Activated CD8-positive, alpha-beta T cell treated with anti-CD3 and anti-CD28 coated beads, Interleukin-2, amount 10 ng/mL, durations not matched to agents 7 days and 5 days (primary cell): ENCODE data around the gene POU2F3. TPM values are rescaled to one million over a fixed set of nuclear protein-coding genes. Genes with fewer than 3 reads are reported as not detected.
A peak's percentile ranks its signal among the peaks of the same experiment; 100 is the strongest.

ENCODE experiments used
- ATAC-seq: fragments of 150-1000 bp; cut with Tn5 transposase; one replicate; pipeline ENCODE4 v1.10.0; 2021; ENCODE audit warnings: moderate library complexity
- CTCF ChIA-PET: fragments of 350-600 bp; sonication (Branson Sonifier 250); formaldehyde crosslinking; loops from one replicate; lab custom pipeline; 2021; ENCODE audit warnings: antibody characterized with exemption; lab: Charles Lee
- POLR2A ChIA-PET: fragments of 350-600 bp; sonication (Branson Sonifier 250); formaldehyde crosslinking; loops from one replicate; lab custom pipeline; 2021; ENCODE audit warnings: antibody characterized with exemption; lab: Charles Lee
- DNase-seq: peaks from one replicate; pipeline ENCODE4 v3.0.0-alpha.2; 2020
- H3K27ac Mint-ChIP-seq: one replicate; pipeline ENCODE4 v1.8.0; 2021; ENCODE audit warnings: mild to moderate bottlenecking, mixed read lengths
- H3K27me3 Mint-ChIP-seq: one replicate; pipeline ENCODE4 v1.8.0; 2021; ENCODE audit warnings: low read depth, mixed read lengths
- H3K36me3 Mint-ChIP-seq: one replicate; pipeline ENCODE4 v1.8.0; 2021; ENCODE audit warnings: low read depth, mixed read lengths
- H3K4me1 Mint-ChIP-seq: one replicate; pipeline ENCODE4 v1.8.0; 2021; ENCODE audit warnings: low read depth, mixed read lengths
- H3K4me3 Mint-ChIP-seq: one replicate; pipeline ENCODE4 v1.8.0; 2021; ENCODE audit warnings: mild to moderate bottlenecking, mixed read lengths
- H3K9me3 Mint-ChIP-seq: one replicate; pipeline ENCODE4 v1.8.0; 2022; ENCODE audit warnings: mixed read lengths; ENCODE audit not compliant: insufficient read depth
- total RNA-seq, 2 experiments: library from RNA; stranded (reverse); gene quantifications; one replicate each; pipeline ENCODE4 v1.2.3, GENCODE V29; 2021

The POU2F3 gene
- total RNA-seq, 2 experiments from 2014 or later = not detected

DNA sequence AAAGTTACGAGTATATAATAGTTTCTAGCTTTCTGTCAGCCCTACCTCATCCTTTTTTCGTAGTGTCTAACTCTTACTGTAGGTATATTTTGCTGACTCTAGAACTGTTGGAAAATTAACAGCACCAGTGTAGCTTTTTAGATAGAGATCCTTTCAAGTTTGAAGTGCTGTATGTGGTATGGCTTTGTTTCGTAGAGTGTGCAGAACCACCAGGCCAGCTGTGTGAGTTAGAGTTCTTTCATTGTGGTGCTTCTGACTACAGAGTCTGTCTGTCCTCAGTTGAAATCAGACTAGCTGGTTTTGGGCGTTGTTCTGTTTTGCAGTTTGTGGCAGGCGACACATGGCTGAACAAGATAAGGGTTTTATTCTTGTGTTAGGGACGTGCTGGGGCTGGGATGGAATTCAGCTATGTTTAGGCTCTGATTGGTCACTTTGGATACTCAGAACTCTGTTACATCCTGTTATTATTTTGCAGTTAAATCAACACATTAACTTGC lies 99.5 kb downstream of the POU2F3 start:
- Mint-ChIP-seq H3K36me3 (peaks cover 6% of the 10 kb centered on the region), H3K27ac (no peak overlapping the region), H3K9me3 (peaks cover 6% of the 10 kb centered on the region), H3K4me1 (peaks cover 44% of the 10 kb centered on the region), H3K4me3 (no peak overlapping the region), H3K27me3 (peaks cover 50% of the 10 kb centered on the region)
- CTCF ChIA-PET = interaction anchor here (0.9 to 2.2 kb wide), 3 partner anchors 10 to 172 kb away, joined by 3 to 11 read pairs (median 5); partner anchors contain the start of gene GRIK4
- ATAC-seq (no peak), DNase-seq (peak; percentile 26)
- POLR2A ChIA-PET = no interaction called here

DNA sequence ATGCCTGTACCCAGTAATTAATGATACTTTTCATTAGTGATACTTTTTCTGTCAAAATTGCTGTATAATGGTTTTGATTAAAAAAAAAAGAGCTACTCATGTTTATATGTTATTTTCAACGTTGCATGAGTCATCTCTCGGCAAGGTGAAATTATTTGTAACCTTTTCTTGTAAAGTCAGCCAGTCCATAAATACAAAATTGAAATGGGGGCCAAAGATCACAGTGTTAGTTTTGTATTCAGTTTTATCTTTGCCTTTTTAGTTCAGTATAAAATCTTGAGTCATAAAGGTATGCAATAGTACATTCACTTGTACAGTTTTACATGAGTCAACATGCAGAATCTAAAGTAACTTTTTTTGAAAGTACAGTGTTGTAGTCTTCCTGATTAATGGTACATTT lies 100.6 kb downstream of the POU2F3 start:
- peaks cover 6% of the 10 kb centered on the region for H3K9me3 Mint-ChIP-seq
- H3K36me3 Mint-ChIP-seq = peaks cover 6% of the 10 kb centered on the region
- peaks cover 49% of the 10 kb centered on the region for H3K4me1 Mint-ChIP-seq
- DNase-seq (no peak), ATAC-seq (no peak)
- ChIA-PET POLR2A (no interaction called here), CTCF (interaction anchor here (0.7 to 2.2 kb wide), 4 partner anchors 9 to 98 kb away, joined by 3 to 11 read pairs (median 4); no protein-coding TSS in a partner anchor)
- H3K27me3 Mint-ChIP-seq = peaks cover 54% of the 10 kb centered on the region
- no peak overlapping the region for H3K27ac Mint-ChIP-seq
- no peak overlapping the region for H3K4me3 Mint-ChIP-seq

- ChIA-PET POLR2A (no interaction called here), CTCF (interaction anchor here (1.0 kb wide), 1 partner anchor 169 kb away, joined by 3 read pairs; the partner anchor contains the start of gene GRIK4)
- ATAC-seq (no peak), DNase-seq (no peak)
- Mint-ChIP-seq H3K9me3 (peaks cover 6% of the 10 kb centered on the region), H3K4me3 (no peak overlapping the region), H3K27me3 (peaks cover 59% of the 10 kb centered on the region), H3K36me3 (peaks cover 4% of the 10 kb centered on the region), H3K27ac (no peak overlapping the region), H3K4me1 (peaks cover 47% of the 10 kb centered on the region)
Measured at GRCh38 chr11:120342226-120342625, 102.3 kb downstream of the POU2F3 start.

DNA sequence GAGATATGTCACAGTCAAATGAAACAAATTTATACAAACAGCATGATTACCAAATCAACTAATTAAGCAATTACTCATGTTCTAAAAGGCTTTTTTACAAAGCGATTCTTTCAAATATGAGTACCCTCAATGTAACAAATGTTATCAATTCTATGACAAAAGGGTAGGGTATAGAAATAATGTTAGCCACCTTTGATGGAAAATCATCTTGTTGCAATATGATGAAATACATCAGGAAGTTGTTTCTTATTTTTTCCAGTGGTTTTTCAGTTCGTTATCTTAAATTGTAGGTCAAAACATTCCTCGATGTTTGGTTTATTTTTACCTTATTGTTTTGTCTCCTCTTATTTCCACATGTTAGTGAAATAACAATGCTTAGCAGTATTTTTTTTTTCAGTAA lies 102.7 kb downstream of the POU2F3 start:
- Mint-ChIP-seq H3K9me3 (peaks cover 6% of the 10 kb centered on the region), H3K36me3 (peaks cover 4% of the 10 kb centered on the region), H3K27ac (no peak overlapping the region), H3K27me3 (peaks cover 60% of the 10 kb centered on the region), H3K4me1 (peaks cover 44% of the 10 kb centered on the region), H3K4me3 (no peak overlapping the region)
- ChIA-PET POLR2A (no interaction called here), CTCF (interaction anchor here (1.0 kb wide), 1 partner anchor 169 kb away, joined by 3 read pairs; the partner anchor contains the start of gene GRIK4)
- DNase-seq = no peak
- no peak for ATAC-seq

DNA sequence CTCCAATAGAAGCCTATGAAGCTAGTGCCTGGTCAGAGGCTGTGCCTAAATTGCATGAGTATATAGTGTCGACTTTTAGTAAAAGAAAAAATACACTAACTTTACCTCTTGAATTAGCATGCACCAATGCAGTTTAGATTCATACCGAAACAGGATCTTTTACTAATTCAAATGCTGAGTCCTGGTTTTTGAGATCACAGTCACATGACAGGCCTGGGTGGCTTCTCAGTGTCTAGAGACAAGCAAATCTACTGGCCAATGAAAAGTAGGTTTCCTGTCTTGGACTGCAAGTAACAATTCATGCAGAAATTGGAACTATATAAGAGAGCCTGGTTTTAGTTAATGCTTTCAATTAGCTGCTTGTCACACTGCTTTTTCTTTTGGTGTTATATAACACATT lies 103.5 kb downstream of the POU2F3 start:
- DNase-seq (no peak), ATAC-seq (no peak)
- Mint-ChIP-seq H3K4me3 (peak overlapping the region; percentile 22), H3K36me3 (peaks cover 4% of the 10 kb centered on the region), H3K9me3 (peaks cover 6% of the 10 kb centered on the region), H3K4me1 (peaks cover 39% of the 10 kb centered on the region), H3K27me3 (peaks cover 56% of the 10 kb centered on the region), H3K27ac (no peak overlapping the region)
- CTCF ChIA-PET = no interaction called here
- POLR2A ChIA-PET = no interaction called here

DNA sequence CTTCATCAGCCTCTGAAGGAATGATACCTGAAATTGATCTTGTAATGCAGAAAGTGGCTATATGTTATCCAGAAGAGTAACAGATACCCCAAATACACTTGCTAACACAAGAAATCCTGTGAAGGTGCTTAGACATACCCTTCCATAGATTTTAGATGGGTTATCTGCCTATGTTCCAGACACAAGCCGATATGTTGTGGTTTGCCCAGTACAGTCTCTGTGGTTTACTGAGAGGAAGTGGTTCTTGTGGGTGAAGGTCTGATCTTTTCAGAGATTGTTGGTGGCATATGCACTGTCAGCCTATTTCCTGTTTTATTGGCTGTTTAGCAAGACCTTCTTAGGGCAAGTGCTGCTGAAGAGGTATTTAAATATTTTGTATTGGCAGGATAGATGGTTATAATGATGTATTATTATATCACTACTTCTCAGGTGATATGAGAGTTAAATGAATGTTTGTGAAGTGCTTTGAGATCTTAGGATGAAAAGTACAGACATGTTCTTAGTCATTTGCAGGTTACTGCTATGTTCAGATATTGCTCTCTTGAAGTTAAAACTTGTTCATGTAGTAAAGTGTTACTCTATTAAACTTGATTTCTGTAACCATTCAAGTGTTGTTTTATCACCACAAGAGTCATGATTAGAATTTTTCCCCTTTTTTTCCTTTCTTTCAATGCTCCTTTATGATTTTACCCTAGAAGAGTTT lies 104.5 kb downstream of the POU2F3 start:
- peak; percentile 91 for ATAC-seq
- H3K4me1 Mint-ChIP-seq = peaks cover 33% of the 10 kb centered on the region
- ChIA-PET CTCF (no interaction called here), POLR2A (no interaction called here)
- peak overlapping the region; percentile 69 for H3K27ac Mint-ChIP-seq
- DNase-seq = peak; percentile 85
- H3K36me3 Mint-ChIP-seq = peaks cover 4% of the 10 kb centered on the region
- peaks cover 54% of the 10 kb centered on the region for H3K27me3 Mint-ChIP-seq
- H3K4me3 Mint-ChIP-seq = peak overlapping the region; percentile 31
- H3K9me3 Mint-ChIP-seq = peaks cover 6% of the 10 kb centered on the region

DNA sequence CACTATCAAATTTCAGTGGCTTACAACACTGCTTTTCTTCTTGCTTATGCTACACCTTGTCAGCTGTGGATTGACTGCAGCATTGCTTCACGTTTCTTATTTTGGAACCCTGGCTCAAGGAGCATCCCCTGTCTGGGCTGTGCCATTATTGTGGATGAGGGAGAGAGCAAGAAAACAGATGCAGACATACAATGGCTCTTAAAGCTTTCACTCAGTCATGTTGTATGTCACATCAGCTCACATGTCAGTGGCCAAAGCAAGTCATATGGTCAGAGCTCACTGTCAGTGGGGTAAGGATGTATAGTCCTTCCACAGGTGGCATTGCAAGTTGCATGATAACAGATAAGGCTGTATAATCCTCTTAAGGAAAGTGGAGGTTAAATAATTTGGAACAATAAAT lies 106.3 kb downstream of the POU2F3 start:
- DNase-seq (no peak), ATAC-seq (no peak)
- Mint-ChIP-seq H3K27me3 (peaks cover 50% of the 10 kb centered on the region), H3K27ac (no peak overlapping the region), H3K4me3 (no peak overlapping the region), H3K4me1 (peaks cover 27% of the 10 kb centered on the region), H3K9me3 (peaks cover 6% of the 10 kb centered on the region), H3K36me3 (peaks cover 4% of the 10 kb centered on the region)
- ChIA-PET POLR2A (no interaction called here), CTCF (interaction anchor here (0.8 kb wide), 1 partner anchor 27 kb away, joined by 3 read pairs; no protein-coding TSS in a partner anchor)

GRCh38 chr11:120350637-120351036 lies 110.7 kb downstream of the POU2F3 start:
- Mint-ChIP-seq H3K9me3 (no peaks in the 10 kb centered on the region), H3K36me3 (no peaks in the 10 kb centered on the region), H3K27me3 (peaks cover 47% of the 10 kb centered on the region), H3K27ac (no peak overlapping the region), H3K4me1 (peaks cover 3% of the 10 kb centered on the region), H3K4me3 (no peak overlapping the region)
- ChIA-PET CTCF (interaction anchor here (1.2 kb wide), 1 partner anchor 11 kb away, joined by 3 read pairs; no protein-coding TSS in a partner anchor), POLR2A (no interaction called here)
- DNase-seq = no peak
- no peak for ATAC-seq

- peaks cover 44% of the 10 kb centered on the region for H3K27me3 Mint-ChIP-seq
- ATAC-seq (no peak), DNase-seq (no peak)
- no peak overlapping the region for H3K4me3 Mint-ChIP-seq
- POLR2A ChIA-PET = no interaction called here
- H3K27ac Mint-ChIP-seq = no peak overlapping the region
- CTCF ChIA-PET = interaction anchor here (1.0 kb wide), 1 partner anchor 49 kb away, joined by 3 read pairs; no protein-coding TSS in a partner anchor
- no peaks in the 10 kb centered on the region for H3K9me3 Mint-ChIP-seq
- no peaks in the 10 kb centered on the region for H3K36me3 Mint-ChIP-seq
- H3K4me1 Mint-ChIP-seq = no peaks in the 10 kb centered on the region
Measured at GRCh38 chr11:120352405-120352804, 112.5 kb downstream of the POU2F3 start.

DNA sequence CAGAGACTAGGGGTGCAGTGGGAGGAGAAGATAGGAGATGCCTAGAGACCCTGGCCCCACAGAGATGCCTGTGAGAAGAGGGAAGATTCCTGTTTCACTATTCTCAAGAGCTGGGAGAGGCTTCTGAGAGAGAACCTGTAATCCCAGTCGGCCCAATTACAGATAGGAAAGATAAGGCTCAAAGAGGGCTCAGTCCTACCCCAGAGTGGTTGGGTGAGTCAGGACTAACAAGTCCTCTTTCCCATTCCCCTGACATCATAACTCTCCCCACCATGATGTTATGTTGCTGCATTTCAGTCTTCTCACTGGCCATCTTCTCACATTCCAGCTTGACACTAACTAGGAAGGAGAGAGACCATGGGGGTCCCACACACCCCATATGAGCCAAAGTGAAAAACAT lies 114.1 kb downstream of the POU2F3 start:
- Mint-ChIP-seq H3K36me3 (no peaks in the 10 kb centered on the region), H3K9me3 (no peaks in the 10 kb centered on the region), H3K27ac (no peak overlapping the region), H3K4me3 (no peak overlapping the region), H3K4me1 (no peaks in the 10 kb centered on the region), H3K27me3 (peaks cover 41% of the 10 kb centered on the region)
- ATAC-seq (no peak), DNase-seq (no peak)
- CTCF ChIA-PET = no interaction called here
- POLR2A ChIA-PET = no interaction called here

- POLR2A ChIA-PET = no interaction called here
Measured at GRCh38 chr11:120354779-120355178, 114.8 kb downstream of the POU2F3 start.

GRCh38 chr11:120357620-120358019 lies 117.7 kb downstream of the POU2F3 start:
- Mint-ChIP-seq H3K9me3 (no peaks in the 10 kb centered on the region), H3K4me3 (no peak overlapping the region), H3K27me3 (peaks cover 33% of the 10 kb centered on the region), H3K36me3 (no peaks in the 10 kb centered on the region), H3K4me1 (no peaks in the 10 kb centered on the region), H3K27ac (no peak overlapping the region)
- CTCF ChIA-PET = no interaction called here
- DNase-seq (no peak), ATAC-seq (no peak)
- POLR2A ChIA-PET = no interaction called here

More at GRCh38 chr11:120354779-120355178, 114.8 kb downstream of the POU2F3 start:
- ATAC-seq = no peak
- no peak for DNase-seq
- Mint-ChIP-seq H3K9me3 (no peaks in the 10 kb centered on the region), H3K27ac (no peak overlapping the region), H3K4me3 (no peak overlapping the region), H3K36me3 (no peaks in the 10 kb centered on the region), H3K27me3 (peaks cover 40% of the 10 kb centered on the region), H3K4me1 (no peaks in the 10 kb centered on the region)
- CTCF ChIA-PET = no interaction called here
